PC-9 (cell line): ENCODE measurements around the gene ANKRD44. TPM values are rescaled to one million over a fixed set of nuclear protein-coding genes. Genes with fewer than 3 reads are reported as not detected.

Source experiments
- BruUV-seq: library from RNA; stranded (reverse); fragments of 400-500 nt; replicated peaks from 2 replicates; lab custom pipeline; 2021; lab: Mats Ljungman, UMichigan
- CTCF ChIA-PET: fragments of 300-600 bp; sonication (Branson Sonifier 250); formaldehyde crosslinking; loops from one replicate; lab custom pipeline; 2022; ENCODE audit warnings: antibody characterized with exemption; lab: Charles Lee
- POLR2A ChIA-PET: fragments of 300-600 bp; sonication (Branson Sonifier 250); formaldehyde crosslinking; loops from one replicate; lab custom pipeline; 2022; ENCODE audit warnings: antibody characterized with exemption; ENCODE audit not compliant: unreplicated experiment; lab: Charles Lee
- DNase-seq, 2 experiments: peaks; one replicate each; pipeline versions ENCODE4 v3.0.0 to v3.0.0-alpha.2; 2015 to 2022; ENCODE audit warnings: mixed read lengths in 1 of 2
- H2AFZ ChIP-seq: fragments of 200-600 bp; sonication (generic); 2 replicates; pipeline ENCODE4 v1.8.1; 2017; ENCODE audit warnings: antibody characterized with exemption
- H3F3A ChIP-seq: fragments of 200-600 bp; sonication (generic); 2 replicates; pipeline ENCODE4 v1.8.1; 2017; ENCODE audit warnings: antibody characterized with exemption, mild to moderate bottlenecking, low read depth; ENCODE audit not compliant: insufficient read depth
- H3K27ac ChIP-seq: fragments of 200-600 bp; sonication (generic); 2 replicates; pipeline ENCODE4 v1.6.1; 2016; ENCODE audit warnings: mixed run types
- H3K27me3 ChIP-seq: fragments of 200-600 bp; sonication (generic); 2 replicates; pipeline ENCODE4 v1.6.1; 2016; ENCODE audit warnings: low read depth, mixed run types; ENCODE audit not compliant: insufficient read depth
- H3K36me3 ChIP-seq: fragments of 200-600 bp; sonication (generic); 2 replicates; pipeline ENCODE4 v1.6.1; 2016; ENCODE audit warnings: low read depth, mixed run types
- H3K4me1 ChIP-seq: fragments of 200-600 bp; sonication (generic); replicated peaks from 2 replicates; pipeline ENCODE4 v1.6.1; 2016; ENCODE audit warnings: mixed run types; ENCODE audit not compliant: insufficient read depth
- H3K4me2 ChIP-seq: fragments of 200-600 bp; sonication (generic); 2 replicates; pipeline ENCODE4 v1.6.1; 2017; ENCODE audit warnings: mixed run types
- H3K4me3 ChIP-seq: fragments of 200-600 bp; sonication (generic); 2 replicates; pipeline ENCODE4 v1.6.1; 2016; ENCODE audit warnings: mixed run types
- H3K79me2 ChIP-seq: fragments of 200-600 bp; sonication (generic); 2 replicates; pipeline ENCODE4 v1.6.1; 2017; ENCODE audit warnings: low read depth, mixed run types
- H3K9me2 ChIP-seq: fragments of 200-600 bp; sonication (generic); 2 replicates; pipeline ENCODE4 v1.8.1; 2017; ENCODE audit warnings: mild to moderate bottlenecking; ENCODE audit not compliant: insufficient read depth
- H3K9me3 ChIP-seq: fragments of 200-600 bp; sonication (generic); 2 replicates; pipeline ENCODE4 v1.8.1; 2016; ENCODE audit warnings: low read depth; ENCODE audit not compliant: insufficient read depth
- H4K20me1 ChIP-seq: fragments of 200-600 bp; sonication (generic); 2 replicates; pipeline ENCODE4 v1.8.1; 2017; ENCODE audit not compliant: insufficient read depth
- CTCF ChIP-seq: fragments of 200-600 bp; sonication (generic); conservative IDR thresholded peaks from 2 replicates; pipeline ENCODE4 v1.6.1; 2017; ENCODE audit warnings: mixed run types, antibody characterized with exemption, mild to moderate bottlenecking, moderate library complexity
- EZH2 ChIP-seq: fragments of 200-600 bp; sonication (generic); IDR thresholded peaks from 2 replicates; pipeline ENCODE4 v1.8.0; 2017; ENCODE audit warnings: antibody characterized with exemption, low read depth
- intact Hi-C: fragments of 100-400 bp; cut with micrococcal nuclease; formaldehyde crosslinking; loops from one replicate; pipeline ENCODE4 v1.10.0; 2022; ENCODE audit not compliant: unreplicated experiment
- total RNA-seq: library from RNA; stranded (reverse); gene quantifications from 2 replicates; pipeline ENCODE4 v1.2.3, GENCODE V29; 2021

Gene ANKRD44
- total RNA-seq, 1 experiment from 2014 or later: 3.4 TPM

GRCh38 chr2:197233473-197233872 is 77.1 kb downstream of the ANKRD44 start:
- H3K27me3 ChIP-seq: no peaks in the 10 kb centered on the region
- ChIA-PET CTCF (no interaction called here), POLR2A (no interaction called here)
- H3K79me2 ChIP-seq: no peaks in the 10 kb centered on the region
- no peaks in the 10 kb centered on the region for H4K20me1 ChIP-seq
- TF ChIP-seq EZH2 (no peak), CTCF (no peak)
- no peaks in the 10 kb centered on the region for H3K9me2 ChIP-seq
- H2AFZ ChIP-seq: no peak overlapping the region
- H3K4me3 ChIP-seq: no peak overlapping the region
- H3K4me2 ChIP-seq: no peak overlapping the region
- no peak overlapping the region for H3K27ac ChIP-seq
- H3K9me3 ChIP-seq: no peaks in the 10 kb centered on the region
- no peaks in the 10 kb centered on the region for H3K4me1 ChIP-seq
- no peaks in the 10 kb centered on the region for H3F3A ChIP-seq
- DNase-seq: no peak
- no peaks in the 10 kb centered on the region for H3K36me3 ChIP-seq
- intact Hi-C loops: no loop called here
- no TSS peak for BruUV-seq

- Histone ChIP-seq H3F3A (no peaks in the 10 kb centered on the region), H3K9me2 (no peaks in the 10 kb centered on the region), H3K4me2 (no peak overlapping the region), H3K27ac (no peak overlapping the region), H3K9me3 (no peaks in the 10 kb centered on the region), H2AFZ (no peak overlapping the region), H3K4me3 (no peak overlapping the region), H3K27me3 (no peaks in the 10 kb centered on the region), H3K36me3 (no peaks in the 10 kb centered on the region), H3K4me1 (no peaks in the 10 kb centered on the region), H4K20me1 (no peaks in the 10 kb centered on the region), H3K79me2 (no peaks in the 10 kb centered on the region)
- TF ChIP-seq EZH2 (no peak), CTCF (no peak)
- CTCF ChIA-PET: no interaction called here
- no peak for DNase-seq
- BruUV-seq: no TSS peak
- POLR2A ChIA-PET: no interaction called here
- intact Hi-C loops: no loop called here
Observed at GRCh38 chr2:197232010-197232409, 78.6 kb downstream of the ANKRD44 start.

- no peak for TF ChIP-seq CTCF
- TF ChIP-seq EZH2: no peak
- no peak overlapping the region for H3K4me2 ChIP-seq
- no peaks in the 10 kb centered on the region for H4K20me1 ChIP-seq
- DNase-seq: no peak
- no peak overlapping the region for H2AFZ ChIP-seq
- intact Hi-C loops: no loop called here
- H3K9me2 ChIP-seq: no peaks in the 10 kb centered on the region
- H3K4me1 ChIP-seq: no peaks in the 10 kb centered on the region
- no peaks in the 10 kb centered on the region for H3K9me3 ChIP-seq
- POLR2A ChIA-PET: no interaction called here
- H3K27ac ChIP-seq: no peak overlapping the region
- no peaks in the 10 kb centered on the region for H3K79me2 ChIP-seq
- H3K27me3 ChIP-seq: no peaks in the 10 kb centered on the region
- H3F3A ChIP-seq: no peaks in the 10 kb centered on the region
- no TSS peak for BruUV-seq
- no peak overlapping the region for H3K4me3 ChIP-seq
- H3K36me3 ChIP-seq: no peaks in the 10 kb centered on the region
- CTCF ChIA-PET: interaction anchor here (1.0 kb wide), 1 partner anchor 116 kb away, joined by 3 read pairs; no protein-coding TSS in a partner anchor
Observed at GRCh38 chr2:197229509-197230443, 80.8 kb downstream of the ANKRD44 start.
